ENCODE data around the gene ROBO2.

ROBO2 gene

DNA sequence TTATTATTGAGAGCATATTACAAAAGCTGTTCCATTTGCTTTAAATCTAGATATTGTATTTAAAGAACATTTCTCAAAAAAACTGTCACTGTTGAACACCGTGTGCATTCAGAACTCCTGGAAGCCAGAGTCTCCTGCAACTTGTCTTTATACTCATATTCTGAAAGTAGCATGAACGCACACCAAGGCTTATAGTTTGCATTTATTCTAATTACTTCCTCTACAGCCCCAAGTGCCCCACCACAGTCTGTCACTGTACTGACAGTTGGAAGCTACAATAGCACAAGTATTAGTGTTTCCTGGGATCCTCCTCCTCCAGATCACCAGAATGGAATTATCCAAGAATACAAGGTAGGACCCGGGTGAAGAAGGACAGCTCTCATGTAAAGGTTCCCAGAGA, 537.4 kb downstream of the ROBO2 start:
- DNase-seq (ENCODE audit: low read depth in 3 of 3) = no peak

DNA sequence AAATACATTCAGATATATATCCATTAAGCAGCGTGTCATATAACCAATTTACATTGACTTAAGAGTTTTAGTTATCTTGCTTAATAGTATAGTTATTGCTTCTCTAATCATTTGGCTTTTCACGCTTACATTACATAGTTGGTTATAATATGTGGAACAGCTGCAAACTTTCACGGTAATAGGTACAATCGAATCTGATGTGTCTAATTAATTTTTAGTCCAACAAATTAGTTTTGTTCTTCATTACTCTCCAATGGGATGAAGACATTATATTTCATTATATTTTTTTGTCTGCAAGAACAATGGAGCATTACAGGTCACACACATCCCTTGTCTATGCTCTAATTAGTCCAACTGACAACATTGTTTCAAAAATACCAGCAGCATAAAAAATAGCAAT, 546.3 kb downstream of the ROBO2 start:
- no peak for DNase-seq (ENCODE audit: low read depth in 3 of 3)

DNA sequence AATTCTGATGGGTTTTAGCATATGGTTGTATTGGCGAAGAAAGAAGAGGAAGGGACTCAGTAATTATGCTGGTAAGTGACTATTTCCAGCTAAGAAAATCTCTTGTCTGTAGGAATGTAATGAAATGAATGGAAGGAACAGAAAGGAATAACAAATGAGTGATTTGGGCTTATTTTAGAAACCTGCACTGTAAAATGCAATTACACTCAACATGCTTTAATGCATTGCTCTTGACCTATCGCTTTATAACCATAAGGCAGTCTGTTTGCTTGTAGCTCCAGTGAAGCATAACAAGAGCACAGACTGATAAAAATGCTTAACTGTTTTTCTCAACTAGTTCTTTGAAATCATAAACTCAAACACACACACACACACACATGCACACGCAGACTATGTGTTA, 549.0 kb downstream of the ROBO2 start:
- DNase-seq (ENCODE audit: low read depth in 3 of 3) = no peak

DNA sequence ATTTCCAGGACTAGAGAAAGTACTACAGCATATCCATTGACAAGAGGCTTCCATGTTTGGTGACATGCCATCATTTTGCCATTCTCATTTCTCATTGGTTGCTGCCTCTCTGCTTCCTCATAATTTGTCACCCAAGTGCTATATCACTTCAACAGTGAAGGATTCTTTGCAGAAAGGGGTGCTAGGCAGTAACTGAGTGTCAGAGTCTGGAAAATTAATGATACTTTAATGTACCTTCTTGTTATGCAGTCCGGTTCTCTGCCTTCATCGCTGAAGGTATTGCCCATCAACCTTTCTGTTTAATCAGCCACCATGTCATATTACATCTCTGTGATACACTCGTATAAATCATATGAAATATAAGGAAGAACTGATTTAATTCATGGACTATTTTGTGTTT, 550.3 kb downstream of the ROBO2 start:
- no peak for DNase-seq (ENCODE audit: low read depth in 3 of 3)

DNA sequence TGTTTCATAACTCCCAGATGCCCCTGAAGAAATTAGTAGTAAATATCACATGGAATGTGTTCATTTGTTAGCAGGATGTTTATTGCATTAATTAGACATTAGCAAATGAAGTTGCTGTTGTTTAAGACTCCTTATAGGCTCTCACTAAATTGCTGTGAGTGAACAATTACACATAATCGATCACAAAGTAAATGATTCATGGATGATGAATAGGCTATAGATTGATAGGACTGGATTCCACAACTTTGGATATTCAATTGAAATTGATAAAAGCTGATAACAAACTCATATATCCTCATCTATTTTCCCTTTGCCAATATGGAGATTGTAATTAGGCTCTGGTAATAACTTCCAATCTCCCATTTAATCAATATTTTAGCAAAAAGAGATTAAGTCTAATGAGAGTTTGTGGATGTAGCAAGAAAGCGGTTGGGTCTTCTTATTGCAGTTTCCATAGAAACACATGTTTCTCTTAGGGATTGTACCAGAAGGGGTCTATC, 555.5 kb downstream of the ROBO2 start:
- DNase-seq (ENCODE audit: low read depth in 3 of 3) = no peak

DNA sequence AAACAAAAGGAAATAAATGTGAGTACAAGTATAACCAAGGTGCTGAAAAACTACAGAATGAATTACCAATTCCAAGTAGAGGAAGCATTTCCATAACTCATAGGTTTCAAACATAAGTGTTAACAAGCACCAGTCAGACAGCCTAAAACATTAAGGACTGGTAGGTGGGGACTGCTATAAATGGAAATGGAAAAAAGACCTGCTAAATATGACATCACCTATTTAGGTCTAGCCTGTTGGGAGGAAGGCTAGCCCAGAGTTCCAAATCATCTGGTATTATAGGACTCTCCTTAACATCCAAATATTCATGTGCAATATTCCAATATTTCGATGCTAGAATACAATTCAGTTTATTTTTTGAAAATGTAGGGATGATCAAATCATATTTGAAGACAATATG, 560.0 kb downstream of the ROBO2 start:
- no peak for DNase-seq (ENCODE audit: low read depth in 3 of 3)

DNA sequence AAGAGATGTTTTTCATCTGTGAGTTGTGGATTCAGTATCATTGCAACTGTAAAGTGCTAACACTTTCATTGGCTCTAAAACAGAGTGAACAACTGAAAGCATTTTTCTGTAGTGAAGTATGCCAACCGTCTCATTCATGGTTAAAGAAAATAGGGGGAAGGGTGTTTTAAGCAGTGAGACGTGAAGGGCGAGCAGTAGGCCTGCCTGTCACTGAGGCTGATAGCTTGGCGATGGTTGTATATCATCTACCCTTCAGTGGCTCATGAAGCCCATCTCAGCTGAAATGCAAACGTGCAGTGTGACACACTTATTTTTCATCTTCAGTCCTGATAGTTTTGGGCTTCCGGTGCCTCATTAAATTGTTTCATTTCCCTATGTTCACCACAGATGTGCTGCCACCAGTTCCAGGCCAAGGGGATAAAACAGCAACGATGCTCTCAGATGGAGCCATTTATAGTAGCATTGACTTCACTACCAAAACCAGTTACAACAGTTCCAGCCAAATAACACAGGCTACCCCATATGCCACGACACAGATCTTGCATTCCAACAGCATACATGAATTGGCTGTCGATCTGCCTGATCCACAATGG, 562.0 kb downstream of the ROBO2 start:
- DNase-seq (ENCODE audit: low read depth in 3 of 3) = no peak

DNA sequence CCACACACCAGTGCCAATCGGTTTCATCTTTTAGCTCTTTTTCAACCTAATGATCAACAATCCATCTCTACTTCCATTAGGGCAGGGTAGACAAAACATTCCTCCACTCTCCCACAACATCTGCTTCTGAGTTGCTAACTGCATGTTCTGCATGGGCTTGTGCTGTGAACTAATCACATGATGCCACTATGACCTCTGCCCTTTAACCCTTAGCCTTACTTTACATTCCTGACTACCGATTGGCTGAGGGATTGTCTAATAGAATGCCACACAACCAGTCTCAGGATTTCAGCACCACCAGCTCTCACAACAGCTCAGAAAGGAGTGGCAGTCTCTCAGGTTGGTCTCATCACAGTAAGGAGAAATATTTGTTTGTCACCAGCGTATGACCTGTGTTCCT, 562.8 kb downstream of the ROBO2 start:
- DNase-seq (ENCODE audit: low read depth in 3 of 3) = no peak

DNA sequence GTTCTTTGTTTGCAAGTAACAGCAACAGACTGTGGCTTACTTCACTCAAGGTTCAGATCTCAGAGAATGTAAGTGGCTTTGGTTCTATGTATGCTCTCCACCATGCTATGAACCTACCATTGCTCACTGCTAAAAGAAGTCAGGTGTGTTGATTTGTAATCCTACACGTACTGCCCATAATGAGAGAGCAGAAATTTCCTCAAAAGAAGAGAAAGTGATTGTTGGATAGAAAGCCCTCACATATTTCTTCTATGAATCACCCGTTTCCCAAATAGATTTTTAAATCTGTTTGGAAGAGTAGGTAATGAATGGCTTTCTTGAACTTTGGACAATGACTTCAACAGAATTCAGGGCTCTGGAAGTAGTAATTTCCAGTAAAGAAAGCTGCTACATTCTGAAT, 565.4 kb downstream of the ROBO2 start:
- DNase-seq (ENCODE audit: low read depth in 3 of 3) = no peak

DNA sequence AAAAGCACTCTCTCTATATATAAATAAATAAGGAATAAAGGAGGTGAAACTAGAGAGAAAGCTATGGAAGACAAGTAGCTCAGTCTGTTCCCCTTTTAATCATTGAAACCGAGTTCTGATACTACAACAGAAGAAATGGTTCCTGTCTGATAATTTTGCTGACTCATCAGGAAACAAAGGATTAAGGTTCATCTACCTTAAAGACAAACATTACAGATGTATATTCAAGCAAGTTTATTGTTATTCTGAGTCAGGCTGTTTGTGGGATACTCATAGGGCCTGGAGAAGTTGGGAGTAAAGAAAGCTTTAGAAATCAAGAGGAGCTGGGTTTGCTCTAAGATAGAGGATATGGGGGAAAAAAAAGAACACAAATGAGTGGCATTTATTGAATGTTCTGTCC, 566.0 kb downstream of the ROBO2 start:
- no peak for DNase-seq (ENCODE audit: low read depth in 3 of 3)

DNA sequence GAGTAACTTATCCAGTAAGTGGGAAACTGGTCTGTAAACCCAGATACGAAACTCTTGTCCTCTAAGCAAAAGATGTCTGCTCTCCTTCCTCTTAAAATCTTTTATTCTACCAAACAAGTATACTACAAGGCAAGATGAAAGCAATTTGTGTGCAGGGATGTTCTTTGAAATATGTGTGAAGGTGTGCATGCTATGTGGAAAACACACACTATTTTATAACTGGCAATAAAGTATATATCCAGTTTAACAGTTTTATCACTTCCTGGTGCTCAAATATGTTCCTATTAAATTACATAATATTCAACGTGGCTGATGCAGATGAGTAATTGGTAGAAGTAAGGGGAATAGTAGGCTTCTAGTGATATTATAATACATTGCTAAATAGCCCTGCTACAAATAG, 566.5 kb downstream of the ROBO2 start:
- DNase-seq (ENCODE audit: low read depth in 3 of 3) = no peak

DNA sequence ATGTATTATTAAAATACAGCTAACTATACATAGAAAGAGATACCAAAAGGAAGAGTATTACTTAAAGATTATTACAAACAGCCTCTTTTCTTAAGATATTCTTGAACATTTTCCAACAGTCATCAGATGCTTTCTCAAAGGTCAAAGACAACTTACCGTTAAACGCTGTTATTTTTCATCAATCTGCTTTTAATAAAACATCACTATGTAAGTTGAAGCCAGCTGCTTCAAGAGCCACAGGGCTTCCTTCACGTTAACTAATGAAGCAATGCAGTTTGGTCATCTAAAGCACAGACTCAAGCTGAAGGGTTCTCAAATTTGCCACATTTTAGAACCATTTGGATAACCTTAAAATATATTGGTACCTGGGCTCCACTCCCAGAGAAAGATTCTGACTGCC, 578.8 kb downstream of the ROBO2 start:
- no peak for DNase-seq (ENCODE audit: low read depth in 3 of 3)

DNA sequence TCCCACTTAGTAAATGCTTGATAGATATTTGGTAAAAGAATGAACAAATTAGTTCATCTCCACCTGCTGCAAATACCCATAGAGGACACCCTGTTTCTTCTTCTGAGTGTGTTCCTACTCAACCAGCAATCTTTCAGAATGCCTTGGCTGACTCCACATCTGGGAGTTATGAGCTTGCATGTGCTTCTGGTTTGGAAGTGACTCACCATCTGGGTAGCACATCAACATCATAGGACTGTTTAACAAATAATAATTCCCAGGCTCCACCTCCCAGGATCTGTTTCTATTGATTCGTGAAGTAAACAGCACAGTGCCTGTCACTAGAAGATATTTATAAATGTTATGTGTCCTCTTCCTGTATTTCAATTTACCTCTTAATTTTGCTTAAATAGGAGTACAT, 580.1 kb downstream of the ROBO2 start:
- DNase-seq (ENCODE audit: low read depth in 3 of 3) = no peak

DNA sequence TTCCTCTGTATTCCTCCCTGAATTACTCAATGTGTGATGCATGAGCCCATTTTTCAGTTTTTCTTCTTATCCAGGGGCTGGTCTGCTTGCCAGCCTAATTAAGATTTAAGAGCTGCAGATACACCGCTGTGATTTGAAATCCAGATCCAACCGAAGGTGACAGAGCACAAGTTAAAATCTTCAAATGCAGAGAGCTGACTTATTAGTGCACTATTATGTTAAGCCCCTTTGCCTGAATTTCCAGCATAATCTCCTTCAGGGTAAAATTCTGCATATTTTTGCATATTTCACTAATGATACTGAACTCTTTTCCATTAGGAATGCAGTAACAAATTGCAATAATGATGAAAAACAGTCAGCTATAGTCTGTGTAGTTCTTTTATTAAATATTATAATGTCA, 583.6 kb downstream of the ROBO2 start:
- no peak for DNase-seq (ENCODE audit: low read depth in 3 of 3)

DNA sequence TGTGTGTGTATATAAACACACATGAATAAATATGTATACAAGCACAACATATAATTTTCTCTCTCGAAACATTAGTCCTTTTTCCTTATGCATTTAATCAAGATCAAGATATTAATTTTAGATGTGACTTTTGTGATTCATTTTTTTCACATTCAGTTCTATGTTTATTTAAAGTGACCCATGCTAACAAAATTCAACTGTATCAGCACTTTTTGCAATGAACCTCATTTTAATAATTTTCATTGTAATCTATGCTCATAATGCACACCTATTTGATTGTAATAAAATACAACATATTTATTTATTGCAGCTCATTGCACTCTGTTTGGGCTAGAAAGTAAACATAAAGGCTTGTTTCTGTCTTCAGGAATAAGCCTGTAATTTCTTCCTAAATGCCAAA, 586.3 kb downstream of the ROBO2 start:
- no peak for DNase-seq (ENCODE audit: low read depth in 3 of 3)

DNA sequence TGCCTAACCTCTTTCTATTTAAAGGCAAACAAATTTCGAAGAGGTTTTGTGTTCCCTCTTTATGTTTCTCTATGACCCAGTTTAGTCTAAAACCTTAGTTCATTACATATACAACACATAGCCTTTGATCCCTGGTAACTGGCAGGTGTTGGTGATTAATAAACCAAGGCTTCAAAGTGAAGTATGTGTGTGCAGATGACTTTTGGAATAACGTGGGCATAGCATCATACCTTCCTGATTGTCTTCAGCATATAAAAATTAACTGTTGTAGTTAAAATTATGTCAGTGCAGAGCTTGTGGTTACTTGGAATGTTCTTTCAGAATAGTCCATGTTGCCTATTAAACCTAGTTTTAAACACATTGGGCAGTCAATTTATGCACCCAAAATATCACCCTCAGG, 608.3 kb downstream of the ROBO2 start:
- DNase-seq (ENCODE audit: low read depth in 3 of 3) = no peak

DNA sequence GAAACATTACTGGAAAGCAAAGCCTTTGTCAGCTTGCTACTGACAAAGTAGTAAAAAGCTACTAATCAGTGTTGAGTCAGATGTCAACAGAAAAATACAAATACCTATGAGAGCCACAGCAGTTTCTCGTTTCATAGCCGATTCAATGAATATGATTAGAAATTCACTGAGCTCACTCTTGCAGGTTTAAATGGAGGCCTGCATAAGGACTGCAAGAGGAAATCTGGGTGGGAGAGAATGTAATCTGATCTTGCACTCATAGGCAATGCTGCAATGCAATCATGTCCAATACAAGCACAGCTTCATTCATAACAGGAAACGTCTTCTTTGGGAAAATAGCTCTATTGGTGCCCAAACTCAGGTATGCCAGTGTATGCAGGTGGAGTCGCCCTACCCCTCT, 608.8 kb downstream of the ROBO2 start:
- DNase-seq (ENCODE audit: low read depth in 3 of 3) = no peak

DNA sequence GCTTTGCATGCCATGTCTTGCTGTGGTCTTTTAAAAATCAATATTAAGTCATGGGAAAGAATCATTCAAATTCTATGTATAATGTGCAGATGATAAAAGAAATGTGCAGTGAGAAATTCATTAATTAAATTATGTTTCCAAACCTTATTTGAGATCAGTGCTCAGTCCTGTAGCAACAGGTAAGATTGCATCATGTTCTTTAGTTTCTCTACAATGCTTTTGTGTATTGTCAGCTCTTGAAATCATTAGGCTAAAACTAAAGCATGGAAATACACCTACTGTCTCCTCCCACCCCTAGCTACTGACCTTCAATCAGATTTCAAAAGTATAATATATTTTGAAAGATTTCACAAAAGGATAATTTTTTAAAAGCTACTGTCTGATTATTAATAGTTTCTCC, 612.7 kb downstream of the ROBO2 start:
- no peak for DNase-seq (ENCODE audit: low read depth in 3 of 3)

DNA sequence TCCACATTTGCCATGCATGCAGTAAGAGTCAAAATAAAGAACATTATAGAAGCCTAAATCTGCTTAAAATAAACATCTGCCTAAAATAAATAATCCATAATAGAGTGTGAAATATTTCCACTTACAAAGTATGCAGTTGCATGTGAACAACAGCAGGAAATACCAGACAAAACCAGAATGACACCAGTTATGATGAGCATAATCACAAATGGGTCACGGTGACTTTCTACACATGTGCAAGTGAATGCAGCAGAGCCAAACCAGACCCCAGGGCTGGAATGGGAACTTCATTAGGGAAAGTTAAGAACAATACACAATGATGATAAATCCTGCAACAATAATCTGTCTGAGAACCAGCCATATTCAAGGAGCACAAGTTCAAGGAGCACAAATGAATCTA, 615.5 kb downstream of the ROBO2 start:
- DNase-seq (ENCODE audit: low read depth in 3 of 3) = no peak

DNA sequence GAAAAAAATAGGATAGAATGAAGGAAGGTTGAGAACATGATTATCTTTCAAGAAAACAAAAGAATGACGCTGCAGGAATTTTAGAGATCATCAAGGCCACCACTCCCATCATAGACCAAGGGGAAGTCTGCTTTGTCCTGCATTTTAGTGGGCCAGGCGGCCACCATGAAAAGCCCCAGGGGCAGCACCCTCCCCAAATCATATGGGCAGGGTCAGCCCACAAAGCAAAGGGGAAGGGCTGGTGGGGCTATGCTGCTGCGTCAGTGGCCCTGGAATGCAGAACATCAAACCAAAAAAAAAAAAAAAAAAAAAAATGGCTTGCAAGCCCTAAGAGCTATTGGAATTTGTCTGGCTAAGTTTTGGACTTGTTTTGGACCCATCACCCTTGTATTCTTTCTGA, 620.8 kb downstream of the ROBO2 start:
- no peak for DNase-seq (ENCODE audit: low read depth in 3 of 3)

DNA sequence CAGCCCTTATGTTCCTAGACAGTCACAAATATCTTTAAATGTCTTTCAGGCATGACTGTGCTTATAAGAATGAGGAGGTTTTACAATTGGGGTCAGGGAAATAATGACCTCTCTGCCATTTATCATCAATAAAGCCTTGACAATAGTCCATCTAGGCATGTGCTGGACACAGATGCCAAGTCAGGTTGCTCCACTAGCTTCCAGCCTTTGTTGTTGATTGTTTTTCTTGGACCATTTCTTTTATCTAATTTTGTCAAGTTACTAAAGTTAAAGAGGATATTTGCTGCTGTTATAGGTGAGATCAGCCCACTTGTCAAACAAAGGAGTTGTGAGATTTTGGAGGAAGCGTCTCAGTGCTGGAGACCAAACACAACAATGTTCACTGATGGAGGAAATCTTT, 628.0 kb downstream of the ROBO2 start:
- DNase-seq (ENCODE audit: low read depth in 3 of 3) = no peak

DNA sequence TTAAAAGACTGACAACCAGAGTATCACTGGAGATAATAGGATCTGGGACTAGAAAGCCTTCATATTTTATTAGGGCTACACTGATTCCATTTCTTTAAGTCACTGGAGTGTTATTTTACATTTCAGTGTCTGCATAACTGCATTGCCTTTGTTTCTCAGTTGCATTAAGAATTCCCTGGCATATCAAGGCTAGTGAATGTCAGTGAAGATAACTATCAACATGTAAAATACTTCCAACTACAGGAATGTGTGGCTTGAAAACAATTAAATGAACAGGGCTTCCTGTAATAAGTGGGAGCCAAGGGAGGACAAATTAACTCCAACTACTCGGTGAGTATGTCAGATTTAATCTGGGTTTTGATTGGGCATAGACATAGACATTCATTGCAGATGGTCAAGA, 628.5 kb downstream of the ROBO2 start:
- no peak for DNase-seq (ENCODE audit: low read depth in 3 of 3)

DNA sequence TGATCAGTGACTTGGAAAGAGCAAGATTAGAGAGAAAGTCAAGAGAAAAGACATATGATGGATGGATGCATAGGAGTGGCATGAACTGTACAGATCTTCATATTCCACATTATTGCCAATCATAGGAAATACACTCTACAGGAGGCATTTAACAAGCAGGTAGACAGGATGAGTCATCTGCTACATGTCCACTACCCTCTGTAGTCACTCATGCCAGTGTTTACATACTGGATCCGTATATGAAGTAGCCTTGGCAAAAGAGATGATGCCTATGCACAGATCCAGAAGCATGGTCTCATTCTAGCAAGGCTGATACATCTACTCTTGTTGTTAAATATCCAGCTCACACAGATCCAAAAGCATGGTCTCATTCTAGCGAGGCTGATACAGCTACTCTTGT, 632.1 kb downstream of the ROBO2 start:
- no peak for DNase-seq (ENCODE audit: low read depth in 3 of 3)

DNA sequence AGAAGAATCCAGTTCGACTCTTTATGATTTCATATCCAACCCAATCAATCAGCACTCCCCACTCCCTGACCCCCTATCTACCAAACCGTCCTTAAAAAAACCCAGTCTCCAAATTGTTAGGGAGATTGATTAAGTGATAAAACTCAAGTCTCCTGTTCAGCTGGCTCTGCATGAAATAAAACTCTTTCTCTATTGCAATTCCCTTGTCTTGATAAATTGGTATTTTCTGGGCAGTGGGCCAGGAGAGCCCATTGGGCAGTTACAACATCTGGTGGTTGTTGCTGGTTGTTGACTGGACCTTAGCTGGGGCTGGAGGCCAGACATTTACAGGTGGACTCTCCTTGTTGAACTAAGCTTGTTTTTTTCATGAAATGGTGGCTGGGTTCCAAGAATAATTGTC, 642.3 kb downstream of the ROBO2 start:
- DNase-seq (ENCODE audit: low read depth in 3 of 3) = no peak

DNA sequence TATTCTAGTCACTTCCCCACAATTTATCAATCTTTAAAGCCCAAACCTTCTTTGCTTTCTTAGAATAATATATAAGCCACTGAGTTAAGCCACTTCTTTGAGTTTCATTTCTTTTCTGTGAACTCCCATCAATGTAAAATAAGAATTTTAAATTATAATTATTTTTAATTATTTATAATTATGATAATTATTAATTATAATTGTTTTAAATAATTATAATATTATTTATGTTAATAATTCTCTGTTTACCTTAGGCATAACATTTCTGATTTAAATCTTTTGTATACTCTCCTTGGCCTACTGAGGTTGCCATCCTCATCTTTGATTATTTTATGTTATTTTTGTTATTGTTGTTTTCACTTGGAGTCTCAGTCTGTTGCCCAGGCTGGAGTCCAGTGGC, 644.2 kb downstream of the ROBO2 start:
- DNase-seq (ENCODE audit: low read depth in 3 of 3) = no peak

Measured in stimulated activated CD4-positive, alpha-beta T cell treated with anti-CD3 and anti-CD28 coated beads, TNF-alpha, amount 100 ng/mL, for 24 hours (primary cell).